Measurements from ENCODE around the gene ARL5B.

The ARL5B gene

GRCh38 chr10:18718991-18719390 lies 59.8 kb downstream of the ARL5B start:
- DNase-seq = no peak

DNA sequence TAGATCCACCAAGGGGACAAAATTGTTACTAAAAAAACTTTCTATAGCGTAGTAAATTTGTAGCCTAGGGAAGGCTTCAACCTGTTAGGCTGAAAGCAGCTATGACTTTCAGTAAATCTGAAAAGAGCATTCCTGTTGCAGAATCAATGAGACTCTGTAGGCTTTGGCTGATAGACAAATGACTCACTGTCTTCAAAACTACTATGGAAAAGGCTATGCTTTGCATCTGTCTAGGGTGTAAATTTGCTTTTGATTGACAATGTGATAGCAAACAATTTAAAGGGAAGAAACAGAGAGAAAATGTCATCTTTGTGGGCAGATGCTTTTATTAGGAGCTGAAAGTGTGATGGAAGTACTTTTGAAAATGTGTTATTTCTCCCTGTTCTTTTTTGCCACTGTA lies 60.6 kb downstream of the ARL5B start:
- DNase-seq = no peak

GRCh38 chr10:18721067-18721466 lies 61.8 kb downstream of the ARL5B start:
- DNase-seq = no peak

DNA sequence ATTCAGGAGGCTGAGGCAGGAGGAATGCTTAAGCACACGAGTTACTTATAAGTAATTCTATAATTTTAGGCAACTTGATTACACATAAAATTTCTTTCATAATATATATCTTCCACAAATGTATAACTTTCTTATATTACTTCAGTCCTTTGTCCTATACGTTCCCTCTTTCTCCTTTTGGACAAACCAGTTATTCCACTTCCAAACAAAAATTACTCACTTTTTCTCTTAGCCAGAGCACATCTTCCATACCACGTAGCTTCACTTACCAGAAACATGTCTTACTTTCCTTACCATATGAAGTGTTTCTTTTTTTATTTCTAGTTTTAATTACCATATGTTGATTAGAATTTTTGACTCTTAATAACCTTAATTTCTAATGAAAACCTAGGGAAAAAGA lies 64.6 kb downstream of the ARL5B start:
- no peak for DNase-seq

Measured in midbrain (tissue), 1 donor.